H1 (cell line): ENCODE measurements around the gene CHD2. TPM values are rescaled to one million over a fixed set of nuclear protein-coding genes. Genes with fewer than 3 reads are reported as not detected.
A peak's percentile ranks its signal among the peaks of the same experiment; 100 is the strongest.

ENCODE experiments used
- CTCF ChIA-PET: fragments of 300-600 bp; sonication (Branson Sonifier 250); formaldehyde crosslinking; loops from one replicate; lab custom pipeline; 2021; ENCODE audit not compliant: partially characterized antibody; lab: Charles Lee
- POLR2A ChIA-PET: fragments of 300-600 bp; sonication (Branson Sonifier 250); formaldehyde crosslinking; loops from one replicate; lab custom pipeline; 2021; ENCODE audit warnings: inconsistent platforms; ENCODE audit not compliant: partially characterized antibody; lab: Charles Lee
- DNase-seq, 2 experiments: peaks; one replicate each; pipeline versions ENCODE4 v3.0.0 to v3.0.0-alpha.2; 2010 to 2022; ENCODE audit warnings: low spot score in 2 of 2, low read depth in 1 of 2, mixed read lengths in 1 of 2
- FAIRE-seq: peaks from 2 replicates; lab custom pipeline; 2011; peaks lifted over from hg19 to GRCh38; lab: Jason Lieb, UNC
- H2AFZ ChIP-seq: 2 replicates; pipeline ENCODE4 v1.8.1; 2012; ENCODE audit warnings: low read length, inconsistent platforms
- H2AK5ac ChIP-seq: 2 replicates; pipeline ENCODE4 v1.6.1; 2013; ENCODE audit warnings: low read depth, low read length
- H2BK120ac ChIP-seq: replicated peaks from 2 replicates; pipeline ENCODE3; 2013; ENCODE audit warnings: low read depth, low read length, inconsistent platforms
- H2BK12ac ChIP-seq: 2 replicates; pipeline ENCODE4 v1.6.1; 2013; ENCODE audit warnings: low read depth, low read length
- H2BK15ac ChIP-seq: 2 replicates; pipeline ENCODE4 v1.6.1; 2013; ENCODE audit warnings: low read length
- H2BK20ac ChIP-seq: 2 replicates; pipeline ENCODE4 v1.6.1; 2013; ENCODE audit warnings: low read length
- H2BK5ac ChIP-seq: 2 replicates; pipeline ENCODE4 v1.6.1; 2013; ENCODE audit warnings: low read depth, low read length
- H3K14ac ChIP-seq: 2 replicates; pipeline ENCODE4 v1.6.1; 2013; ENCODE audit warnings: inconsistent platforms; ENCODE audit not compliant: insufficient read length
- H3K18ac ChIP-seq: 2 replicates; pipeline ENCODE4 v1.6.1; 2013; ENCODE audit warnings: low read length; ENCODE audit errors: extremely low read depth
- H3K23ac ChIP-seq: 2 replicates; pipeline ENCODE4 v1.6.1; 2013; ENCODE audit warnings: inconsistent platforms; ENCODE audit not compliant: insufficient read length
- H3K23me2 ChIP-seq: 2 replicates; pipeline ENCODE4 v1.6.1; 2013; ENCODE audit warnings: low read depth, low read length
- H3K27ac ChIP-seq: 2 replicates; pipeline ENCODE4 v1.6.1; 2011; ENCODE audit warnings: low read depth, low read length, inconsistent platforms
- H3K27me3 ChIP-seq, 4 experiments: replicated peaks in 1 of 4; 1 replicate in 1 of 4; 2 replicates in 3 of 4; pipeline versions ENCODE4 v1.6.1 to v1.8.1; 2011 to 2013; ENCODE audit warnings: low read length in 3 of 4, mild to moderate bottlenecking in 3 of 4, inconsistent platforms in 2 of 4, mixed read lengths in 2 of 4, moderate library complexity in 1 of 4; ENCODE audit not compliant: control insufficient read depth in 3 of 4, insufficient read depth in 3 of 4; ENCODE audit errors: extremely low read depth in 1 of 4
- H3K36me3 ChIP-seq, 4 experiments: 2 replicates each; pipeline versions ENCODE4 v1.6.1 to v1.8.1; 2011 to 2013; ENCODE audit warnings: mild to moderate bottlenecking in 4 of 4, low read length in 3 of 4, moderate library complexity in 2 of 4, control low read depth in 1 of 4, inconsistent platforms in 1 of 4; ENCODE audit not compliant: insufficient read depth in 4 of 4, control insufficient read depth in 2 of 4
- H3K4ac ChIP-seq: replicated peaks from 2 replicates; pipeline ENCODE3; 2013; ENCODE audit warnings: low read length, low read depth, mixed read lengths, inconsistent platforms; ENCODE audit not compliant: insufficient read length
- H3K4me1 ChIP-seq, 4 experiments: replicated peaks in 1 of 4; 1 replicate in 1 of 4; 2 replicates in 3 of 4; pipeline versions ENCODE4 v1.6.1 to v1.8.1; 2011 to 2013; ENCODE audit warnings: low read length in 3 of 4, inconsistent platforms in 2 of 4, mixed read lengths in 1 of 4; ENCODE audit not compliant: insufficient read depth in 4 of 4, control insufficient read depth in 3 of 4
- H3K4me2 ChIP-seq, 2 experiments: 2 replicates each; pipeline versions ENCODE4 v1.6.1 to v1.8.1; 2011 to 2013; ENCODE audit warnings: low read depth in 2 of 2, low read length in 2 of 2, control low read depth in 1 of 2, inconsistent platforms in 1 of 2, mild to moderate bottlenecking in 1 of 2; ENCODE audit not compliant: insufficient read depth in 1 of 2
- H3K4me3 ChIP-seq, 4 experiments: fragments of 200-600, 300-600 bp in 1 of 4; sonication (generic), shearing (Covaris generic), sonication (Bioruptor Twin) in 1 of 4; 2 replicates each; pipeline versions ENCODE4 v1.5.1 to v1.8.1; 2011 to 2016; ENCODE audit warnings: low read length in 4 of 4, low read depth in 3 of 4, control low read depth in 2 of 4, inconsistent platforms in 2 of 4, mild to moderate bottlenecking in 2 of 4, mixed read lengths in 1 of 4, moderate library complexity in 1 of 4; ENCODE audit not compliant: insufficient read depth in 2 of 4; ENCODE audit errors: extremely low read depth in 1 of 4
- H3K56ac ChIP-seq: replicated peaks from 2 replicates; pipeline ENCODE3; 2013; ENCODE audit warnings: low read depth, mild to moderate bottlenecking, mixed read lengths, low read length, inconsistent platforms; ENCODE audit not compliant: insufficient read length
- H3K79me1 ChIP-seq: 2 replicates; pipeline ENCODE4 v1.6.1; 2013; ENCODE audit warnings: low read depth, low read length, control low read depth
- H3K79me2 ChIP-seq, 2 experiments: 2 replicates each; pipeline versions ENCODE4 v1.6.1 to v1.8.1; 2012 to 2013; ENCODE audit warnings: low read length in 2 of 2, mild to moderate bottlenecking in 2 of 2, inconsistent platforms in 1 of 2; ENCODE audit not compliant: insufficient read depth in 2 of 2, control insufficient read depth in 1 of 2
- H3K9ac ChIP-seq, 4 experiments: replicated peaks in 1 of 4; 1 replicate in 1 of 4; 2 replicates in 3 of 4; pipeline versions ENCODE4 v1.6.1 to v1.8.1; 2011 to 2013; ENCODE audit warnings: low read depth in 3 of 4, low read length in 3 of 4, control low read depth in 2 of 4, mild to moderate bottlenecking in 2 of 4, moderate library complexity in 2 of 4, inconsistent platforms in 1 of 4; ENCODE audit errors: extremely low read depth in 1 of 4
- H3K9me3 ChIP-seq, 2 experiments: 2 replicates each; pipeline versions ENCODE4 v1.6.1 to v1.8.1; 2012 to 2013; ENCODE audit warnings: mild to moderate bottlenecking in 2 of 2, moderate library complexity in 2 of 2, control low read depth in 1 of 2, inconsistent platforms in 1 of 2, low read depth in 1 of 2, low read length in 1 of 2, mixed read lengths in 1 of 2; ENCODE audit not compliant: insufficient read depth in 2 of 2
- H4K20me1 ChIP-seq, 2 experiments: replicated peaks in 1 of 2; 2 replicates each; pipeline versions ENCODE3 to v1.8.1; 2011 to 2013; ENCODE audit warnings: inconsistent platforms in 2 of 2, low read length in 2 of 2, mild to moderate bottlenecking in 1 of 2; ENCODE audit not compliant: insufficient read depth in 2 of 2, control insufficient read depth in 1 of 2
- H4K5ac ChIP-seq: 2 replicates; pipeline ENCODE4 v1.6.1; 2013; ENCODE audit warnings: low read length, low read depth, mixed read lengths, inconsistent platforms; ENCODE audit not compliant: insufficient read length
- H4K8ac ChIP-seq: 2 replicates; pipeline ENCODE4 v1.8.0; 2013; ENCODE audit warnings: mild to moderate bottlenecking, moderate library complexity, low read length, inconsistent platforms; ENCODE audit not compliant: insufficient read depth; ENCODE audit errors: extremely low read depth
- H4K91ac ChIP-seq: replicated peaks from 2 replicates; pipeline ENCODE3; 2013; ENCODE audit warnings: low read length, mixed read lengths, inconsistent platforms; ENCODE audit not compliant: insufficient read length
- RAD21 ChIP-seq, 2 experiments: IDR thresholded peaks in 1 of 2; conservative IDR thresholded peaks in 1 of 2; 2 replicates each; pipeline ENCODE4 v1.6.1; 2011; ENCODE audit warnings: low read depth in 2 of 2, low read length in 2 of 2, improper control_type of control experiment in 1 of 2, inconsistent platforms in 1 of 2, mild to moderate bottlenecking in 1 of 2, moderate library complexity in 1 of 2
- SP1 ChIP-seq: IDR thresholded peaks from 2 replicates; pipeline ENCODE4 v1.6.1; 2011; ENCODE audit warnings: low read depth, low read length
- ZNF274 ChIP-seq: IDR thresholded peaks from 2 replicates; pipeline ENCODE4 v1.7.0; 2012; ENCODE audit warnings: low read length, borderline replicate concordance; ENCODE audit errors: extremely low read depth
- WGBS, 2 experiments: shearing (Covaris generic) in 1 of 2; methylation state at CpG; one replicate each; pipeline versions ENCODE4 v1.1.6 to v1.1.7; 2013 to 2015; ENCODE audit warnings: low lambda C conversion rate in 2 of 2, mixed read lengths in 2 of 2, inconsistent platforms in 1 of 2, low coverage in 1 of 2, missing lambda C conversion rate in 1 of 2; ENCODE audit not compliant: insufficient replicate concordance in 2 of 2, insufficient coverage in 1 of 2, insufficient read length in 1 of 2; ENCODE audit errors: extremely low coverage in 1 of 2, missing lambda C conversion rate in 1 of 2; 5-methylcytosine and 5-hydroxymethylcytosine counted together
- polyA plus RNA-seq, 7 experiments: library from polyadenylated mRNA; depleted of rRNA in 3 of 7; stranded (reverse) in 5 of 7; unstranded in 2 of 7; fragments of >200 nt in 5 of 7; fragments of 200-250 nt in 2 of 7; gene quantifications; 1 replicate in 5 of 7; 2 replicates in 1 of 7; 4 replicates in 1 of 7; pipeline versions ENCODE4 v1.2.1 to v1.2.3, GENCODE V29; 2011 to 2013; ENCODE audit warnings: missing spikeins in 2 of 7, mixed read lengths in 2 of 7
- total RNA-seq: library from RNA; stranded (reverse); fragmentation: NEBNext Ultra II Directional; extraction: Animal tissue kit (Norgen Biotek cat#: 25700); gene quantifications from 2 replicates; pipeline ENCODE4 v1.2.1, GENCODE V29; 2021
- TF ChIP-seq, protein P1 (sequence below): IDR thresholded peaks from 2 replicates; pipeline ENCODE4 v1.6.1; 2012; ENCODE audit warnings: inconsistent platforms
- TF ChIP-seq, protein P2 (sequence below), 3 experiments: IDR thresholded peaks; 1 replicate in 2 of 3; 2 replicates in 1 of 3; pipeline versions ENCODE4 v1.5.1 to v1.6.1; 2011; ENCODE audit warnings: low read length in 3 of 3, mild to moderate bottlenecking in 3 of 3, inconsistent platforms in 2 of 3, low read depth in 1 of 3, moderate library complexity in 1 of 3; ENCODE audit not compliant: insufficient read depth in 1 of 3; ENCODE audit errors: control extremely low read depth in 1 of 3

Gene CHD2
- total and polyA plus RNA-seq, 2 of the 8 experiments (the other 6 are each of a cell fraction or from before 2014, with no cell fraction given): 28.8 to 70.0 TPM

DNA sequence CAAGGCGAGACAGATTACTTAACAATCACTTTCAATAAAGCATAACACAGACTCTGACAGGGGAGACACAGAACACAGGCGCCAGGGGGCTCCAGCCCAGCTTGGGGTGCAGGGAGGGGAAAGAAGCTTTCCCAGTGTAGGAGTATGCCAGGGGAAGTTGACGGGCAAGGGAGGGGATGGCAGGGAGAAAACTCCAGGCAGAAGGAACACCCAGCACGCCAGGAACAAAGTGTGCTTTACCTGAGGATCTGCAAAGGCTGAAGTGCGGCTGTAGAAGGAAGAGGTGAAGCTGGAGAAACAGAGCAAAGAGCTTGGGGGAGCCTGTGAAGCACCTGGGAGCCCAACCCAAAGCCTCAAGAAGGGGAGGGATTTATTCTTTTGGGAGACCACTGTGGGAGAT lies 176.8 kb downstream of the CHD2 start:
- Histone ChIP-seq H4K8ac (no peak overlapping the region), H3K79me1 (peaks cover 6% of the 10 kb centered on the region; the same call in 1 of the 2 replicates), H3K9me3 (no peaks in the 10 kb centered on the region), H3K56ac (no peak overlapping the region), H3K4ac (no peak overlapping the region), H4K5ac (no peak overlapping the region), H3K36me3 (no peaks in the 10 kb centered on the region), H2BK12ac (no peak overlapping the region), H3K79me2 (peaks cover 0 to 33% of the 10 kb centered on the region in 2 experiments; a peak in 3 of 4 replicates), H2AFZ (no peak overlapping the region), H2AK5ac (no peak overlapping the region), H3K18ac (no peak overlapping the region), H3K23ac (no peak overlapping the region), H3K4me2 (no peak overlapping the region), H3K4me3 (no peak overlapping the region), H3K9ac (no peak overlapping the region), H4K20me1 (peaks cover 5 to 7% of the 10 kb centered on the region in 2 experiments), H2BK20ac (no peak overlapping the region), H2BK5ac (no peak overlapping the region), H2BK15ac (no peak overlapping the region), H3K27ac (no peak overlapping the region), H3K27me3 (peaks cover 0 to 8% (median 7%) of the 10 kb centered on the region in 4 experiments; a peak in 5 of 7 replicates), H3K14ac (no peak overlapping the region), H3K4me1 (peaks cover 0 to 13% (median 7%) of the 10 kb centered on the region in 4 experiments; a peak in 6 of 7 replicates), H2BK120ac (no peak overlapping the region), H4K91ac (no peak overlapping the region), H3K23me2 (peaks cover 4% of the 10 kb centered on the region; the same call in 1 of the 2 replicates)
- ChIA-PET CTCF (interaction anchor here (0.9 to 4.4 kb wide), 14 partner anchors 9 to 1043 kb away, joined by 3 to 41 read pairs (median 6); no protein-coding TSS in a partner anchor), POLR2A (interaction anchor here (1.2 kb wide), 1 partner anchor 13 kb away, joined by 4 read pairs; no protein-coding TSS in a partner anchor)
- WGBS, 2 experiments: 87% methylated on average over 5 of the region's 5 CpGs; no CpG with 5 or more reads in 1 of the 2 experiments
- FAIRE-seq (no peak), DNase-seq (no peak)
- TF ChIP-seq RAD21 (IDR thresholded peaks at IDR 0.05 in 1 of 2, conservative IDR thresholded peaks at IDR 0.05 in 1 of 2; ENCODE audit: low read depth in 2 of 2, low read length in 2 of 2): peak in 1 of 2 experiments; percentile 8; a peak in 1 of 4 replicates
- TF ChIP-seq, protein P1, sequence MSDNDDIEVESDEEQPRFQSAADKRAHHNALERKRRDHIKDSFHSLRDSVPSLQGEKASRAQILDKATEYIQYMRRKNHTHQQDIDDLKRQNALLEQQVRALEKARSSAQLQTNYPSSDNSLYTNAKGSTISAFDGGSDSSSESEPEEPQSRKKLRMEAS: no peak
- no peak for TF ChIP-seq SP1
- TF ChIP-seq, protein P2, sequence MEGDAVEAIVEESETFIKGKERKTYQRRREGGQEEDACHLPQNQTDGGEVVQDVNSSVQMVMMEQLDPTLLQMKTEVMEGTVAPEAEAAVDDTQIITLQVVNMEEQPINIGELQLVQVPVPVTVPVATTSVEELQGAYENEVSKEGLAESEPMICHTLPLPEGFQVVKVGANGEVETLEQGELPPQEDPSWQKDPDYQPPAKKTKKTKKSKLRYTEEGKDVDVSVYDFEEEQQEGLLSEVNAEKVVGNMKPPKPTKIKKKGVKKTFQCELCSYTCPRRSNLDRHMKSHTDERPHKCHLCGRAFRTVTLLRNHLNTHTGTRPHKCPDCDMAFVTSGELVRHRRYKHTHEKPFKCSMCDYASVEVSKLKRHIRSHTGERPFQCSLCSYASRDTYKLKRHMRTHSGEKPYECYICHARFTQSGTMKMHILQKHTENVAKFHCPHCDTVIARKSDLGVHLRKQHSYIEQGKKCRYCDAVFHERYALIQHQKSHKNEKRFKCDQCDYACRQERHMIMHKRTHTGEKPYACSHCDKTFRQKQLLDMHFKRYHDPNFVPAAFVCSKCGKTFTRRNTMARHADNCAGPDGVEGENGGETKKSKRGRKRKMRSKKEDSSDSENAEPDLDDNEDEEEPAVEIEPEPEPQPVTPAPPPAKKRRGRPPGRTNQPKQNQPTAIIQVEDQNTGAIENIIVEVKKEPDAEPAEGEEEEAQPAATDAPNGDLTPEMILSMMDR (IDR thresholded peaks at IDR 0.05; ENCODE audit: control extremely low read depth in 1 of 3, insufficient read depth in 1 of 3, low read depth in 1 of 3, low read length in 3 of 3): peak in 2 of 3 experiments; percentile 3 to 9; a peak in 2 of 4 replicates
- TF ChIP-seq ZNF274: no peak
